Right kidney (tissue), 1 donor: ENCODE data around the gene MYADM.

ENCODE experiments used
- DNase-seq: peaks from one replicate; pipeline ENCODE4 v3.0.0-alpha.2; 2016

Gene MYADM

DNA sequence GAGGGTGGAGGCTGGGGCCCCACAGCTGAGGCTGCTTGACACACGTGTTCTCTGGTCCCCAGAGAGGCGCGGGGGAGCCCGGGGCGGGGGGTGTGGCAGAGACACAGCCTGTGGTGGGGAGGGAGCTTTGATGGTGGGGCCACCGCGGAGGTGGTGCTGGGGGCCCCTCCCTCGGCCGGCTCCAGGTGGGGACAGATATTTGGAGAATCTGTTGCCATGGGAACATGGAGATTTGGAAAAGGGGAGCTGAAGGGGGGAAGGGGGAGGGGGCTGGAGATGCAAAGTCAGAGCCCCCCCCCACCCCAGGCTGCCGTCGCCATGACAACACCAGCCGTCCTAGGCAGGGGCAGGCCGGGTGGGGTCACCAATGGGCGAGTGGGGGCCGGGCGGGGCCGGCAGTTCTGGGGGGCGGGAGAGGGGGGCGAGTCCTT, 15.6 kb downstream of the MYADM start:
- no peak for DNase-seq

- DNase-seq: no peak
These were observed 16.1 kb downstream of the MYADM start for GRCh38 chr19:53883741-53884140.

- DNase-seq: no peak
These were observed 16.6 kb downstream of the MYADM start for GRCh38 chr19:53884256-53884655.

GRCh38 chr19:53885036-53885435, 17.4 kb downstream of the MYADM start:
- no peak for DNase-seq

DNA sequence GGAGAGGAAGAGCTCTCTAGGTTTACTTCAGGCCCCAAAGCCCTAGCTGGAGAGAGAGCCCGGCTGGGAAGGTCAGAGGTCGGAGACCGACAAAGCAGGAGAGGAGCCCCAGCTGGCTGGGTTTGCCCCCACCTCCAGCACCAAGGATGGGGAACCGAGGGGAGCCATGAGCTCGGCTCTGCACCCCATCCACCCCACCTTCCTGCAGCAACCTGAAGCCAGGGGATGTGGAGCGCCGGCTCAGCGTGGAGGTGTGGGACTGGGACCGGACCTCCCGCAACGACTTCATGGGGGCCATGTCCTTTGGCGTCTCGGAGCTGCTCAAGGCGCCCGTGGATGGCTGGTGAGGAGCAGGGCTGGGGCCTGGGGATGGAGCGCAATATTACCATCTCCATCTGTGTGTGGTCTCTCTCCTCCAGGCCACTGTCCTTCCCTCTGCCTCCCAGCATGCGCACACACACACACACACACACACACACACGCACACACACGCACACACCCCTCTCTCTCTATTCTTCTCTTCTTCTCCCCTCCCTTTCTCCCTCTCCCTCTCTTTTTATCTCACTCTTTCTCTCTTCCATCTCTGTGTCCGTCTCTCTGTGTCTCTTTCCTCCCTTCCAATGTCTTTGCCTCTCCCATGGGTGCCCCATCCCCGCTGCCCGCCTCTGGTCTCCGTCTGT, 24.8 kb downstream of the MYADM start:
- no peak for DNase-seq

GRCh38 chr19:53892981-53893325, 25.3 kb downstream of the MYADM start:
- DNase-seq: no peak

DNA sequence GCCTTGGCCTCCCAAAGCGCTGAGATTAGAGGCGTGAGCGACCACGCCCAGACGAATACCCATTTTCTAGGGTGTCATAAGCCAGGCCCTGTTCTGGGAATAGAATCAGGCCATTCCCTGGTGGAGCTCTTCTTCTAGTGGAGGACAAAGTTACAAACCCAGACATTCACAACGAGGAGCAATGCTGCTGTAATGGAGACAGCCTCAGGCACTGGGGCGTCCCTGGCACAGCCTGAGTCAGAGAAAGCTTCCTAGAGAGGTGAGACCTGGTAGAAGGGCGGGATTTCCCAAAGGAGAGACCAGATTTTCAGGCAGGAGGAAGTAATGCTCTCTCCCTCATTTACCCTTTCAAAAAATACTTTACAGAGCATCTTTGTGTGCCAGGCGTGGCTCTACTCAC, 27.0 kb downstream of the MYADM start:
- DNase-seq: no peak

DNA sequence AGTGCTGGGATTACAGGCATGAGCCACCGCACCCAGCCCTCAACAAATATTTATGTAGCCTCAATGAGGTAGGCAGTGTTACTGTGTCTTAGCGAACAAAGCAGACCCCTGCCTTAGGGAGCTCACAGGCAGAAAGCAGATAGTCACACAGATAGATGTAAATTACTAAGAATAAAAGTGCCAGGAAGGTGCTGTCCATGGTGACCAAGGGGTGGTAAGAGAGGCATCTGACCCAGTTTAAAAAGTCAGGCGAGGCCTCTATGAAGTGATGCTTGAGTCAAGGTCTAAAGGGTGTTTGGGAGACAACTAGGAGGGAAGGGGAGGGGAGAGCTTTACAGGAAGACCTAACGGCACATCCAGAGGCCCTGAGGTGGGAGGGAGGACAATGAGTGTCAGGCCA, 29.0 kb downstream of the MYADM start:
- no peak for DNase-seq

GRCh38 chr19:53897459-53897858, 29.8 kb downstream of the MYADM start:
- DNase-seq: no peak

DNA sequence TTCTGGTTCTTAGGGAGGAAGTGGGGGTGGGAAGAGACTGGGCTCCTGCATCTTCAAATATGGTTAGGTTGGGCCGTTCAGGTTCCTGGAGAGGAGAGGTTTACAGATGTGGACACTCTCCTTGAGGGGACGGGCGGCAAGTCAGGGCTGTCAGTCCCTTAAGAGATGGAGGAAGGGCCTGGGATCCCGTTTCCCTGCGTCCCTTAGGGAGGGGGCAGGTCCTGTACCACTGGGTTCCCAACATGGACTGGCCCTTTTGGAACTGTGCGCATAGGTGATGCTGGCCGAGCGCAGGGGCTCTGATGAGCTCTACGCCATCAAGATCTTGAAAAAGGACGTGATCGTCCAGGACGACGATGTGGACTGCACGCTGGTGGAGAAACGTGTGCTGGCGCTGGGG, 30.5 kb downstream of the MYADM start:
- no peak for DNase-seq

DNA sequence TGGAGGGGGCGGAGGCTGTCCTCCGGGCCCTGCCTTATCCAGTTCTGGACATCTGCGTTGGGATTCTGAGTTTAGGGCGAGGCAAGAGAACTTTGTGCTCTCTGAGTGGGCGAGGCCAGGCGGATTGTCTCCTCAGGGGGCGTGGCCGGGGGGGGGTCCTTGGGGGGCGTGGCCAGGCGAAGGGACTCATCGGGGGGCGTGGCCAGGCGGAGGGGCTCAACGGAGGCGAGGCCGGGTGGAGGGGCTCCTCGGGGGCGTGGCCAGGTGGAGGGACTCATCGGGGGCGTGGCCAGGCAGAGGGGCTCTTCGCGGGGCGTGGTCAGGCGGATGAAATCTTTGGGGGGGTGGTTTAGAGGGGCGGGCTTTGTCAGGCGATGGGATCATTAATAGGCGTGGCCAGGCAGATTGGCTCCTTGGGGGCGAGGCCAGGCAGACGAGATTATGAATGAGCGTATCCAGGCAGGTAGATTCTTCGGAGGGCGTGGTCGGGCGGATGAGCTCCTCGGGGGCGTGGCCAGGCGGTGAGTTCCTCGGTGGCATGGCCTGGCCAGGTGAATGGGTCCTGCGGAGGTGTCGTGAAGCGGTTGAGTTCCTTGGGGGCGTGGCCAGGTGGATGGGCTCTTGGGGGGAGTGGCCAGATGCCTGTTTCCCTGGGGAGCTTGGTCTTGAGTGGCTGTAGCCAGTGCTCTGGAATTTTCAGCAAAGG, 31.1 kb downstream of the MYADM start:
- no peak for DNase-seq

DNA sequence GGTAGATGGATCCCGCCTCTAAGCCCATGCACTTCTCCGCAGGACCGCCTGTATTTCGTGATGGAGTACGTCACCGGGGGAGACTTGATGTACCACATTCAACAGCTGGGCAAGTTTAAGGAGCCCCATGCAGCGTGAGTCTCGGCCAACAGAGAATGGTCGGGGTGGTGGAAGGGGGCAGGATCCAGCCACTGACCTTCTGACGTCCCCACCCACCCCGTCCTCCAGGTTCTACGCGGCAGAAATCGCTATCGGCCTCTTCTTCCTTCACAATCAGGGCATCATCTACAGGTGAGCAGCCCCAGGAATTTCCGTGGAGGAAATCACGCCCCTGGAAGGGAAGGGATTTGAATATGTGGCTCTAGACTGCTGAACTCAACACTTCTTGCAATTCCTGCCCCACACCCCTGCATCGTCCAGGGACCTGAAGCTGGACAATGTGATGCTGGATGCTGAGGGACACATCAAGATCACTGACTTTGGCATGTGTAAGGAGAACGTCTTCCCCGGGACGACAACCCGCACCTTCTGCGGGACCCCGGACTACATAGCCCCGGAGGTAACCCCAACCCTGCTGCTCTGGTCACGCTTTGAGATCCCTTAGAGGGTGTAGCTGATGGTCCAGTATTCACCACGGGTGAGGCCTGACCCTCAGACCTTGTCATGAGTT, 32.6 kb downstream of the MYADM start:
- DNase-seq: no peak

GRCh38 chr19:53903055-53903680, 35.5 kb downstream of the MYADM start:
- DNase-seq: peak; percentile 64

GRCh38 chr19:53904909-53905308, 37.2 kb downstream of the MYADM start:
- no peak for DNase-seq

DNA sequence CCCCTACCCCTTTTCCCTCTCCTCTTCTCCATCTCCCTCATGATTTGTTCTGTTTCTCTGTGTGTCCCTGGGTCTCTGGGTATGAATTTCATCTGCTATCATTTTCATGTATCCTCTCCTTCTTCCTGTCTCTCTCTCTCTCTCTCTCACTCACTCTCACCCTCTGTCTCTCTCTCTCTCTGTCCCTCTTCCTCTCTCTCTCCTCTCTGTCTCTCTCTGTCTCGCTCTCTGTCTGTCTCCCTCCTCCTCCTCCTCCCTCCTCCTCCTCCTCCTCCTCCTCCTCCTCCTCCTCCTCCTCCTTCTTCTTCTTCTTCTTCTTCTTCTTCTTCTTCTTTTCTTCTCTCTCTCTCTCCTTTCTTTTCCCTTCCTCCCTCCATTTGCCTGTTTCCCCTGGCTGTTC, 38.1 kb downstream of the MYADM start:
- no peak for DNase-seq

DNA sequence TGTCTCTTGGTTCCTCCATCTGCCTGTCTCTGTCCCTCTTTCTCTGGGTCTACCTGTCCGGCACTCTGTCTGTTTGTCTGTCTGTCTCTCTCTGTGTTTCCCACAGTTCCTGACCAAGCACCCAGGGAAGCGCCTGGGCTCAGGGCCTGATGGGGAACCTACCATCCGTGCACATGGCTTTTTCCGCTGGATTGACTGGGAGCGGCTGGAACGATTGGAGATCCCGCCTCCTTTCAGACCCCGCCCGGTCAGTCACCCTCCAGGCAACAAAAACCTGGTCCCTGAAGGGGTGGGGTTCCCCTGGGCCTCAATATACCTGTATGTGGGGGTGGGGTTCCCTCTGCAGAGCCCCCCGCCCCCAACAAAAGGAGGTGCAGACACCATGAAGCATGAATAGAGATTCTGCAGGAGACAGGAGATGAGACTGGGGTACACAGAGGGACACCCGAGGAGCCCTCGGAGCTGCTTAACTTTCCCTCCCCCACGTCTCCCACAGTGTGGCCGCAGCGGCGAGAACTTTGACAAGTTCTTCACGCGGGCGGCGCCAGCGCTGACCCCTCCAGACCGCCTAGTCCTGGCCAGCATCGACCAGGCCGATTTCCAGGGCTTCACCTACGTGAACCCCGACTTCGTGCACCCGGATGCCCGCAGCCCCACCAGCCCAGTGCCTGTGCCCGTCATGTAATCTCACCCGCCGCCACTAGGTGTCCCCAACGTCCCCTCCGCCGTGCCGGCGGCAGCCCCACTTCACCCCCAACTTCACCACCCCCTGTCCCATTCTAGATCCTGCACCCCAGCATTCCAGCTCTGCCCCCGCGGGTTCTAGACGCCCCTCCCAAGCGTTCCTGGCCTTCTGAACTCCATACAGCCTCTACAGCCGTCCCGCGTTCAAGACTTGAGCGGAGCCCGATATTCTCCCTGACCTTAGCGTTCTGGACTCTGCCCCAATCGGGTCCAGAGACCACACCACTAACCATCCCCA, 38.8 kb downstream of the MYADM start:
- DNase-seq: peak; percentile 20

GRCh38 chr19:53907193-53907581, 39.5 kb downstream of the MYADM start:
- DNase-seq: no peak

GRCh38 chr19:53907690-53908089, 40.0 kb downstream of the MYADM start:
- no peak for DNase-seq

DNA sequence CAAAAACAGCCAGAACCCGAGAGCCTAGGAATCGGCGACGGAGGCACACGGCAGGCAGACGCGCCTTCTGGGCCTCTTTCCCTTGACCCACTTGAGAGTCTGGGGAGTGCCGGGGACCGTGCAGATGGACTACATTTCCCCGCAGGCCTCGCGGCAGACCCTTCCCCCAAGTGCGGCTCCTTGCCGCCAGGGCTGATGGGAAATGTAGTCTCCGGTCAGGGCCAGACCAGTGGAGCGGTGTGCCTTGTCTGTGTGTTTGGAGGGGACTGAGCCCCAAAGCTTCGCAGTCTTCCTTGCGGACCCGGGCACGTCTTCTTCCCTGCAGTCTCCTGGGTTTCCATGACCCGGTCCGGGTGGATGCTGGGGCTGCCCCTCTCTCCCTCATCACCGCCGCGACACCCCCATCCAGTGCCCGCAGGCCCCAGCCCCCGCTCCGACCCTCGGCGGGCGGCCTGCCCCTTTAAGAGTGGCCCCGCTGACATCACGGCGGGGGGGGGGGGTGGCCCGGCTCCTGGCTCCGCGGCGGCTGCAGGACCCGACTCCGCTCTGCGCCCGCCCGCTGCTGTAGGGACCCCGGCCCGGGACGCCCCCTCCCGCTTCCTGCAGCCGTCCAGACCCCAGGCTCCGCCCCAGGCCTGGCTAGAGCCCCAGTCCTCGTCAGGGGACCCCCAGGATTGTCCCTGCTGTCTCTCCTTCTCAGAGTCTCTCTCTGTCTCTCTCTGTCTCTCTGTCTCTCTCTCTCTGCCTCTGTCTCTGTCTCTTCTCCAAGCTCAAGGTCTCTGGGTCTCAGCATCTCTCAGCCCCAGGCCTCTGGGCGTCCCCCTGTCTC, 40.6 kb downstream of the MYADM start:
- DNase-seq: peak; percentile 55

GRCh38 chr19:53908935-53909415, 41.3 kb downstream of the MYADM start, which contains the start of gene CACNG7:
Gene CACNG7 (plus strand): TSS chr19:53909278. CDS start chr19:53912832, 3,554 bp downstream.
- DNase-seq: no peak
